Stimulated activated CD4-positive, alpha-beta T cell treated with anti-CD3 and anti-CD28 coated beads, Interleukin-1b, Interleukin-23, amount 100 ng/mL, for 48 hours (primary cell): ENCODE data around the gene POSTN.

Experiments used
- DNase-seq: peaks from one replicate; pipeline ENCODE4 v3.0.0-alpha.2; 2020

POSTN gene, protein sequence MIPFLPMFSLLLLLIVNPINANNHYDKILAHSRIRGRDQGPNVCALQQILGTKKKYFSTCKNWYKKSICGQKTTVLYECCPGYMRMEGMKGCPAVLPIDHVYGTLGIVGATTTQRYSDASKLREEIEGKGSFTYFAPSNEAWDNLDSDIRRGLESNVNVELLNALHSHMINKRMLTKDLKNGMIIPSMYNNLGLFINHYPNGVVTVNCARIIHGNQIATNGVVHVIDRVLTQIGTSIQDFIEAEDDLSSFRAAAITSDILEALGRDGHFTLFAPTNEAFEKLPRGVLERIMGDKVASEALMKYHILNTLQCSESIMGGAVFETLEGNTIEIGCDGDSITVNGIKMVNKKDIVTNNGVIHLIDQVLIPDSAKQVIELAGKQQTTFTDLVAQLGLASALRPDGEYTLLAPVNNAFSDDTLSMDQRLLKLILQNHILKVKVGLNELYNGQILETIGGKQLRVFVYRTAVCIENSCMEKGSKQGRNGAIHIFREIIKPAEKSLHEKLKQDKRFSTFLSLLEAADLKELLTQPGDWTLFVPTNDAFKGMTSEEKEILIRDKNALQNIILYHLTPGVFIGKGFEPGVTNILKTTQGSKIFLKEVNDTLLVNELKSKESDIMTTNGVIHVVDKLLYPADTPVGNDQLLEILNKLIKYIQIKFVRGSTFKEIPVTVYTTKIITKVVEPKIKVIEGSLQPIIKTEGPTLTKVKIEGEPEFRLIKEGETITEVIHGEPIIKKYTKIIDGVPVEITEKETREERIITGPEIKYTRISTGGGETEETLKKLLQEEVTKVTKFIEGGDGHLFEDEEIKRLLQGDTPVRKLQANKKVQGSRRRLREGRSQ

DNA sequence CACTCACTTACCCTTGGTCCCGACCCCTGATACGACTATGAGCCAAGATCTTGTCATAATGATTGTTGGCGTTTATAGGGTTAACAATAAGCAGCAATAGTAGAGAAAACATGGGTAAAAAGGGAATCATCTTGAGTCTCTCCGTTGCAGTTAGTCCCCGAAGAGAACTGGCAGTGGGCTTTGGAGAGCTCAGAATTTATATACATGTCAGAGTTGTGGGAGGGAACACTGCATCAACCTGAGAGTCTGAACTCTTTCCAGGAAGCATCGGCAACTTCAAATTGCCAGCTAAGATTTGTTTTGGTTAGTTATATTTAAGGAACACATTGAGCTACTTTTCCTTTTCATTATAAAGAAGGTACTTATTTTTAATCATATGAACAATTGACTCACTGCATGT lies at the start of gene POSTN:
TSS of gene POSTN (minus strand) at position 172 of the 400 bp plus-strand sequence. CDS start at position 130, 42 bp downstream.
- no peak for DNase-seq

DNA sequence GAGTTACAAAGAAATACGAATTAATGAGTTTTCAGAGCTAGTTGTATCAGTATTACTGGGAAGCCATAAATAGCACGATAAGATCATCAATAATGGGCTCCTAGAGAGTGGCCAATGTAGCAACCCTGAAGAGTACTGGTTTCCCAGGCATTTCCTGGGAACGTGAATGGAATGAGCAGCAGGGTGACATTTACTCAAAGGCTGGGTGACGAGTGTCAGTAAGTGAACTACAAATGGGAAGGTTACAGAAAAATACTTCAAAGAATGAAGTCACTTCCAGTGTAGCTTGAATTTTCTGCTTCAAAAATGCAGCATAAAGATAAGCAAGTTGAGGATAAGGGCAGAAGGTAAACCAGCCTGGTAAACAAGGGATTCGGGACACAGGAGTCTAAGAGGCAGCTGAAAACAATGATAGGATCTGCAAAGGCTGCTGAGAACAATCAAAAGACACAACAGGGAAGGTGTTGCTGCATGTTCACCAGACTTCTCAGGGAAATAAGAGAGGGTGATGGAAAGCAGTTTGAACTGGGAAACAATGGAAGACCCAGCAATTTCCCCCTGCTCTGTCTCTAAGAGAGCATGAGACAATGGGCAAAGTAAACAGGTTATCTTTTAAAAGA lies 48.6 kb upstream of the POSTN start:
- DNase-seq, result no peak

DNA sequence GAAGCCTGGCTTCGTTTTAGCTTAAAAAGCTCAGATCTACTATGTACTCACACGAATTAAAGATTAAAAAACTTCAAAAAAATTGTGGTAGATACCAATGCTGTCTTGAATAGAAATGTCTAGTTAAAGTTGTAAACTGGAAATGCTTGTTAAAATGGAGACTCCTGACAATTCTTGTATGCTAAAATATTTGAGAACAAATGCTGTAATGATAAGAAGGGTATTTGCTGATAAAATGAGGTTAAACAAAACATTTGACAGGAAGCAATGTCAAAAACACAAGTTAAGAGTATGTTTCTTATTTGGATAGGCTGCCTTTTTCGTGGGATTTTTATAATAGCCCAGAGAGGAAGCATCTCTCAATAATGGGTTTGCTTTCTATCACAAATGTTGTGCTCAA lies 48.0 kb upstream of the POSTN start:
- no peak for DNase-seq

DNA sequence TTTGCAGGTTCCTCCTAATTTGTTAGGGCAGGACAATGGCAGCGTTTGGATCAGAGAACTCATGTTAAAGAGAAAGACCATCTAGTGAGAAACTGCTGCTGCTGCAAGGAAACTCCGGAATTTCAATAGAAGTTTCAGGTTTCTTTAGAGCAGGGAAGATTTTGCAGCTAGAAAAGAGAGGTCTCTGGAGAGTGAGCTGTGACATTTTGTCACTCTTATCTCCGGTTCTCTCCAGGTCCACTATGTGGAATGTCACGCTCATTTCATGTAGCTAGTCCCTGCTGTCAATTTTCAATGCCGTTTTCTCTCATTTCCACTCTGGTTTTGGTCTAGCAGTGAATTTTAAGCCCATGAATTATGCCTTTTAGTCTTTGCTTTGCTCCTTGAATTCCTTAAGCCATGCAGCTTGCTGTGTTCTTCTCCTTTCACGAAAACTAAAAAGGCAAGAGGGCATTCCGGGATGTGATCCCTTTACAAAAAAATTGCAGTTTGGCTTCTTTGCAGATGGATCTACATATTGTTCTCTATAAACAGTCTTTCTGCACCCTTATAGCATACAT lies 46.7 kb upstream of the POSTN start:
- DNase-seq, result no peak

DNA sequence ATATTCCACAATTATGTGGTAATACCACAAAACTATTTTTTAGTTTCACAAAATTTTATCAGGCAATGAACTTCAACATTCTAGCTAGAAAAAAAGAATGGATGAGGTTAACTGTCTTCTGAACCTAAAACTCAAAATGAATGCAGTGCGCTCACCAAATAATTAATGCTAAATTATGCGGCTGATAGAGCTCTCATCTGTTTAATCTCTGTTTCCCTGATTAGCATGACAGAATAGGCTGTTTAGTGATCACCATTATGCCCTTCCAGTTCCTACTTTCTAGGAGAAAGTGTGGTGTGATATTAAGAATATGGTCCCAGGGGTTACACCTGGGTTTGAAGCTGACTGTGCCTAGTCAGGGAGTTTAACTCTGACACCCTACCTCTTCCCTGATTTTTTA lies 42.8 kb upstream of the POSTN start:
- DNase-seq, result no peak

DNA sequence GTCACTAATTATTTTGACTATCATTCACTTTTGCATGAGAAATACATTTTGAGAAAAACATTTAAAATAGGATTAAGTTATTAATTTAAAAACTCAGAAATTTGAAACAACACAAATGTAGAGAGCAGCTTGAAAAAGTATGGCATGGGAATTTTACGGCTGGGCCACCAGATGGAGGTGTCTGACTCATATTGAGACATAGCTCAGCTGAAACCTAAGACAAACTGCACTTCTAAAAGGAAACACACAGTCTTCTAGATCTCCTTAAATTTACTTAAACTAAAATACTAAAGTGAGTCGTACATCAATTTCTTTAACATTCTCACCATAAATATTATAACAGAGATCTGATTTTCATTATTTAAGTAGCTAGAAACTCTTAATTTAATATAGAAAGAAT lies 41.9 kb upstream of the POSTN start:
- no peak for DNase-seq

DNA sequence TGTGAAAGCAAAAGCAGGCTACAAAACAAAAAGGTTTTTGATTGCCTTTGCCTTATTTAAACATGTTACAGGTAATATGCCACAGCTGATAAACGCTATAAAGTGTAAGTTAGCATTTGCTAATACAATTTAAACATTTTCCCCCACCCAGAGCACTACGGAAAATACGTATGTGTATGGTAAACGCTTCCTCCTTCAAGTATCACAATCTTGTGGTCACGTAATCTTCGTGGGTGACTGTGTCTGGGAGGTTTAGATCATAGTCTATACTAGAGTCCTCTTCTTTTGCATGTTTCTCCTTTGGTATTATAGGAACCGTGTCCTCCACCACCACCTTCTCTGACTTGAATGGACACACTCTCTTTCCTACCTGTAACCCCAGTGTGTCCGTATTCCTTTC lies 38.1 kb upstream of the POSTN start:
- no peak for DNase-seq

DNA sequence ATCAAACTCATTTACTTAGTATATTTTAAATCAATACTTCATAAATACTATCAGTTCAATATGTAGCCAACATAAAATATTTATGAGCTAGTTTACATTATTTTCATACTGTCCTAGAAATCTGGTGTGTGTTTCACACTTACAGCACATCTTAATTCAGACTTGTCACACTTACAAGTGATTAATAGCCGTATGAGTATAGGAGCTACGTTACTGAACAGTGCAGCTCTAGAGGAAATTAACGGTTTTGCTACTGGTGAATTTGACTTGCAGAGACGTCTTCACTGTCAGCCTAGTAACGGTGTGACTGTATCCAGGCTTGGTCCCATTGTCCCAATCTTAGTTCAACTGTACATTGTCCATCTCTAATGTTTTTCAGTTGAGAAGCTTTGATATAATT lies 33.7 kb upstream of the POSTN start:
- DNase-seq, result no peak

DNA sequence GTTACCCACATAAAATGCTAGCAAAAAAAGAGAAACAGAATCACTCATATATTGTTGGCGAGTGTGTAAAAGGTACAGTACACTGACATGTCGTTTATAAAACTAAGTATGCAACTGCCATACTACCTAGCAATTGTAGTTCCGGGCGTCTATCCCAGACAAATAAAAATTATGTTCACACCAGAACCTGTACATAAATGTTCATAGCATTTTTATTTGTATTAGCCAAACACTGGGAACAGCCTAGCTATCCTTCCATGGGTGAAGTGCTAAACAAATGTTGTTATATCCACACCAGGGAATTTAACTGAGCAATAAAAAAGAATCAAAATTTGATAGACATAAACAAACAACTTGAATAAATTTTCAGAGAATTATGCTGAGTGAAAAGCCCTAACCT lies 28.9 kb upstream of the POSTN start:
- no peak for DNase-seq

DNA sequence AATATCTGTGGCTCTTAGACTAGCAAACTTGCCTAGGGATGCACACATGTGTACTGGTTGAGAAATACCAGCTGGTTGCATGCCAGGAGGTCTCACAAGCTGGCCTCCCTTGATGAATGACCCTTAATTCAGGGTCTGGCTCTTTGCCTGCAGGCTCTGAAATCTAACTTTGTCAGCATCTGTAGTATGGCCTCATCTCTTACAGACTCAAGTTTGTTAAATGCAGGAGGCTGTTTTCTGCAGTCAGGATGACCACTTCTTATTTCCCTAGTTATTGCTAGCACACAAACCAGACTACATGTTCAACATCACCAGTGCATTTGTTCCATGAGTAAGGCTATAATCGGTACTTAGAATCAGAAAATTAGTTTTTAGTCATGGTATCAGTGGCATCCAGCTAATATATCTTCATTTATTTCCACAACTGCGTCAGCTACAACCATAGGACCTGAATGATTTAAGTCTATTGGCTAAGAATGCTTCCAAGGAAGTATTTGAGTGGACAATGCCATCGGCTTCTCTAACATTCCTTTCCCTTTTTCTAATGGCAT lies 23.3 kb upstream of the POSTN start:
- DNase-seq, result no peak

DNA sequence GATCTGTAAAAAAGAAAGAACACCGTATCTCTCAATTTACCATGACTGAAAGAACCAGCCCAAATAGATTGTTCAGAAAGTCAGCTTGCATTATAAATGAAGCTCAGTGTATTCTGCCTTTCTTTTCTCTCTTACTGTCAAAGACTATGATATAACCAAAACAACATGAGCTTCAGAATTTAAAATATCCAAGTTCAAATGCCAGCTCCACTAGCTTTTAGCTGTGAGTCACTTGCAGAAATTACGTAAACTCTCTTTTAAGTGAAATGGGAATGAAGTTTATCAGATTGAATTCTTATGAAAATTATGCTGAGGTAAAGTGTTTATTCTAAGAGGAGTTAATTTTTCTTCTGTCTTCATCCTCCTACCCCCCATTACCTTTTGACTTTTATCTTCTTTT lies 20.0 kb upstream of the POSTN start:
- no peak for DNase-seq

DNA sequence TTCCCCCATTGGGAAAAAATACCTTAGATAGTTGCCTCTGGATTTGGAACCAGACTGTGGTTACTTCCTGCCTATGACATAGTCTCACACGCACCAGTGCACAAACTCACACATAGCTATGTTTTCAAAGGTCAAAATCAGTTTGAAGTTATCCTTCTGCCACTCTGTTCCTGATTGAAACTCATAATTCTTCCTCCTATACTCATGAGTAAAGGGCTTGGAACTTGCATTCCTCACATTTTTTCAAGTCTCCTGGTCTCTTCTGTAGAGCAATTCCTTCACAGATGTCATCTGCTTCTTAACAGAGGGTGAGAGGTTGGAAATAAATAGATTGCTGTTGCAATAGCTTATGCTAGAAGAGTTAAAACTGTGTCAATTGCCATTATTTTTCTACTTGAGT lies 18.6 kb upstream of the POSTN start:
- DNase-seq, result no peak

DNA sequence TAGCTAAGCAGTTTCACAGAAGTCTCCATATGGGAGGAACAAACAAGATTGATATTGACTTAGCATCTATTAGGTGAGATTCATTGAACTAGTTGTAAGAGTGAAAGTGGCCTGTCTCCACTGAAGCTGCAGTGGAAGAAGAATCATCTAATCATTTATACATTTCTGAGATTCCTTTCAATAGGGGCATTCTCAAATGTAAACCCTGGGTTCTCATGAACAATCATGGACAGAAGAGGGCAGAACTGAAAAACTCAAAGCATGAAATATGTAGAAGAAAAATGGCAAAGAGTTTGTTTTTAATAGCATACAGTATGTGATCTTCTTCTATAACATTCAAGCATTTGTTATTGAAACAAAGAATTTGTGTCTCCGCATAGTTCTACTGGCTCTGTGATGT lies 17.6 kb upstream of the POSTN start:
- DNase-seq, result no peak

DNA sequence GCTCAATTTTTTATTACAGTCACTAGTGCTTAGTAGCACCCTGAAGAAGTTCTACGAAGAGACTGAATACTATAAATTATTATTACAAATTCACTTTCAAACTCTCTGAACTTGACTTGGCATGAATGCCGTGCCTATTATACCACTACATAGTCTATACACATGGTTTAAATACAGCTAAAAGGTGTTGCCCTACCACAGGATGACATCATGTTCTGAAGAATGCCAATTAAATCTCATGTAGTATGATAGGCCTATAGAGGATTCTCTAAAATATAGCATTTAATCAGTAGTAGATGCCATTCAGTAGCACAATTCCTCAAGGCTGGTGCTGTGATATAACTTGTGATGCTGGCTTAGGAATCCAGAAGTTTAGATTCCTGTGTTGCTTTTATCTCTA lies 16.7 kb upstream of the POSTN start:
- DNase-seq, result no peak

DNA sequence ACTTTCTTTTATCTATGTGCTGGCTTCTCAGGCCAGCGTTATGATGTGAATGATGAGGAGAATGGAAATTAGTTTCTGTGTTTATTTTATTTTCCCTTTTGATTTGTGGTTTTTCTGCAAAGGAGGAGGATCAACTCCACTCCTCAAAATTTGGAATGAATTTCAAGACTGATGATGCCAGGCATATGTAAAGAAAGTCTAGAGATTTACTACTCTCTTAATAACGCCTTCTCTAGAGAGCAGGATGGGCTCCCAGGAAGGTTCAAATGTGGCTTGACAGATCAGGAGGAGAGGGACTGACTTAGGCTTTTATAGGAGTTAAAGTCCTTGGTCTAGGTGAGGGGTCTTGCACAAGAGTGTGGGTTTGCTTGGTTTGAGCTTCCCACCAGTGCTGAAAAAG lies 15.1 kb upstream of the POSTN start:
- no peak for DNase-seq

DNA sequence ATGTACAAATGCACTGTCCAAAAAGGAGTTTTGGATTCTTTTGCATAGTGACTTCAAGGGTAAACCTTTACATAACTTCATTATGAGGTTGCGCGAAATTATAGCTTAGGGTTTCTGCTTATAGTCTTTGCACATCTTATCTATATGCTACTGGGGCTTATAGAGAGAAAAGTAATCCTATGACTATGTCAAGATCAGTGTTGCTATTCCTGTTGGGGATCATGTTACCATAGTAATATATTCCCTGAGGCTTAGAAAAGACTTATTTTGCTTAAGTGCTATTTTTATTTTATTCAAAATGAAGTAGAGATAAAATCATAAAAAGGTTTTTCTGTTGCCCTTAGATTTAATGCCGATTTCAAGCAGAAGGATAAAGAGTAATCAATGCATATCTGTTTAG lies 14.7 kb upstream of the POSTN start:
- DNase-seq, result no peak

DNA sequence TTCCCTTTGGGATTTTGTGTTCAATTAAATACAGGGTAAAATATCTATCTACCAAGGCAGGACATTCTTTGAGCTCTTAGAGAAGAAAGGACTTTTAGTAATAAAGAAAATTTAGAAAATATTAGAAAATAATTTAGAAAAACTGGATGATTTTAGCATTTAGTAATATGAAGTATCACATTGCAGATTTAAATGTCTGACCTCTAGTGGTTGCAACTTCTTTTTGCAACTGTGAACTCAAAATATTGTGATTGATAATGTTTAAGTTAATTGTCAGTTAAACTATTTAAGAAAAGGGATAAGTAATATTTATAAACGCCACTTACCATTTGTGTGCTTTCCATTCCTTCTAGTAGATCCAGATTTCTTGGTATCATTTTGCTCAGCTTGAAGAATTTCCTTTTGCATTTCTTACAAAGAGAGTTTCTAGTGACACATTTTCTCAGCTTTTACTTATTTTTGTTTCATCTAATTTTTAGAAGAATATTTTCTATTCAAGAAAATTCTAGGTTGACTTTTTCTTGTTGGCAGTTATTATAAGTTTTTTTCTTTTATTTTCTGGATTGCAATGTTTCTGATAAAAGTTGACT lies 10.3 kb upstream of the POSTN start:
- no peak for DNase-seq

DNA sequence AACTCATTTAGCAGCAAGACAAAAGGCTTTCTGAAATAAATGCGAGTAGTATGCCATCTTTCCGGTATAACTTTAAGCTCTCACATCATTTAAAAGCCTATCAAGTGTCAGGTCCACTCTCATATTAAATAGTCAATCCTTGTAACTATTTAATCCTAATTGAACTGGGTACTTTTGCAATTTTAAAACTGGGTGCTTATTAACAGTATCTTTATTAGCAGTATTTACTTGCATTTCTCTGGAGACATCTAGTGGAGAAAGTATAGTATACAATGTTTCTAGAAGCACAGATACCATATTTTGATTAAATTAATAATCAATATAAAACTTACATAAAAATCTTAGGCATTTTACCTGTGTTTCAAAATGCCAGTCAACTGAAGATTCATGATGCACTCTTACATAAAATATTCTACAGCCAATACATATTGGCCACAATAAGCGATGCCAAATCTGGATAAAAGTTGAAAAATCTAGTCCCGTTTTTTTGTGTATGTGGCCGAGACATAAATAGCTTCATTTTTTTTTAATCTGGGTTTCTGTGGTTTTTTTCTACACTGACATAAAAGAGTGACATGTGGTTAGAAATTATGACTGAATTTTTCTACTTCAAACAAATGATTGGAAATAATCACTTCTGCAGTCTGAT lies 4.3 kb upstream of the POSTN start:
- DNase-seq, result no peak

DNA sequence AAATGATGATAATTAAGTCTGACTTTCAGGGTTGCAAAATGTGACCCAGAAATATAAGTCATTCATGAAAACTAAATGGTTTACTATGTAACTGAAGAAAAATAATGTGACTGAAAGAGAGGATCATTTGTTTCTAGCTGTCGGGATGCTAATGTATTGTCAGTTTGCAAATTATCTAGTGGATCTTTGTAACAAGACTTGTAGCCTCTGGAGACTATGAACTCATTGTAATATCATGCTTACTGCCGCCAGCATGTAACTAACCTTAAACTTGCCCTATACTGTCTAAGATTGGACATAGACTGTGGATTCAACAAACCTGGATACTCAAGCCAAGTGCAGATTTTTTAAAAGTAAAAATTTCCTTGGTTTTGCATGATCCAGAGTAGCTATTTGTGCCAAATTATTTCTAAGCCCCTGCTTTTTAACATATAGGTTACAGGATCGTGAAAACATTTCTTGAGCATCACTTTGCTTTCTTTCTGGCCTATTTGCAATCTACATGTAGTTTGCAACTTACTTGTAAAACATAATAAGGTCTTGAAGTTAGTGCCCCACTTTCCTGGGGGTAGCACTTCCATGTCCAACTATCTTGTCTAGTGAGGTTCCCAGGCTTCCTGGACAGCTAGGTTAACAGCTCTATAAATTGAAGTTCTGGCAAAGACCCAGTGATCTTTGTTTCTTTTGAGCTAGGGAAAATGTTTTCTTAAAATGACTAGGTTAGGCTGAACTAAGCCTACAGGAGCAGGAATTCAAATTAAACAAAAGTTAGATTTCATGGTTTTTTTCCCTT lies 3.3 kb upstream of the POSTN start:
- DNase-seq, result no peak

DNA sequence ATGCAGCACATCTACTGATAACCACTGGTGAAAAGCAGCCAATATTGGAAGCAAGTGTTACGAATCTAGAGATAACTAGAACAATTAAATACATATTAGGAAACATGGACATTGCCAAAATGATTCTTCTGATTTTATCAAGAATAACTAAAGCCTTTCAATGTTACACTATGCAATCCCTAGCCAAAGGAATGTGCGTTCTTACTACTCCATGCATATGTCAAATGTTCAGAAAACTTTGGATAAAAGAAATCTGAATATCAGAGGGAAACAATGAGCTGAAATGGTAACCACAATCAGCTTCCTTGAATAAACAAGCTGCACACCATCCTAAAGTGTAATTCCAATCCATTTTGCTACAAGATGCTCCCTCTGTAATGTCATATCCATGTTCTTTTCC lies 951 bp upstream of the POSTN start:
- DNase-seq, result no peak

DNA sequence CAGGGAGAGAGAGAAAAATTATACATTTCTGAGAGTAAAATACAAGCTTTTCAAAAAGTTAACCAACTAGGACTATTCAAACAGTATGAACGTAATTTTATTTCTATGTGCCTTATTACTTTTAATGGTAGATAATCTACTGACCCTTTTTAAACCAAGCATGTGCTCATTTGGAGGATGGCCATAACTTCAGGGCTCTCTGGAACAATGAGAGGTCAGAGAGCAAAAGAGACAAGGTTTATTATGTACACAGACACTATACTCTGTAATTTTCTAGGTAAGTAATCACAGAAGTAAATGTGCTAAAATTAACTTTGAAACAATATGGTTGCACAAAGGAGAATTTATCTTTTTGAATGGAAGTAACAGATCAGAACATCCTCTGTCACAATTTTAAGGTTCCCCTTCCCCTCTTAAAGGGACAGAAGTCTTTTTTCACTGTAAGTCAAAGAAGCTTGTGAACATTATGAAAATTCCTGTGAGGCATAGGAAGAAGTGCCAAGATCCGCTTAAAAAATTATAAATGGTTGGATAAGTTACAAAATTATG lies 1.0 kb downstream of the POSTN start:
- DNase-seq, result no peak
